ENCODE results near the gene FBXO10.

GRCh38 chr9:37608250-37608649, 32.1 kb upstream of the FBXO10 start:
- TF ChIP-seq CTCF (IDR thresholded peaks at IDR 0.05): no peak
- TF ChIP-seq POLR2AphosphoS5 (IDR thresholded peaks at IDR 0.05): no peak
- TF ChIP-seq EP300 (IDR thresholded peaks at IDR 0.05): no peak
- no peak for TF ChIP-seq POLR2A (IDR thresholded peaks at IDR 0.05)
